Lower lobe of right lung (tissue), 2 donors: ENCODE data around the gene PTGIR. TPM values are rescaled to one million over a fixed set of nuclear protein-coding genes. Genes with fewer than 3 reads are reported as not detected.

Experiments used
- ATAC-seq, 2 donors: fragments of 200-7000 bp; cut with Tn5 transposase; one replicate each; pipeline ENCODE4 v1.9.1; 2020 to 2022; ENCODE audit warnings: mild to moderate bottlenecking in 2 of 2, moderate library complexity in 2 of 2
- DNase-seq: peaks from one replicate; pipeline ENCODE4 v3.0.0-alpha.2; 2020
- H3K27ac ChIP-seq: fragments of 200-600 bp; one replicate; pipeline ENCODE4 v1.8.0; 2022
- H3K27me3 ChIP-seq: fragments of 200-600 bp; one replicate; pipeline ENCODE4 v1.8.0; 2022; ENCODE audit warnings: low read depth
- H3K36me3 ChIP-seq: fragments of 200-600 bp; one replicate; pipeline ENCODE4 v1.8.0; 2022; ENCODE audit warnings: mild to moderate bottlenecking
- H3K4me1 ChIP-seq: fragments of 200-600 bp; one replicate; pipeline ENCODE4 v1.8.0; 2022
- H3K4me3 ChIP-seq: fragments of 200-600 bp; one replicate; pipeline ENCODE4 v1.8.0; 2022; ENCODE audit warnings: mild to moderate bottlenecking
- H3K9me3 ChIP-seq: fragments of 200-600 bp; one replicate; pipeline ENCODE4 v1.8.0; 2022
- CTCF ChIP-seq: fragments of 200-600 bp; IDR thresholded peaks from one replicate; pipeline ENCODE4 v1.8.0; 2022; ENCODE audit warnings: antibody characterized with exemption, mild to moderate bottlenecking
- intact Hi-C: fragments of 100-400 bp; cut with DNase I; formaldehyde crosslinking; loops from one replicate; pipeline ENCODE4 v1.11.0; 2022
- long read RNA-seq: library from polyadenylated mRNA; unstranded; transcript quantifications from one replicate; pipeline ENCODE4 v2.0.0, GENCODE V29; 2021
- total RNA-seq: library from RNA; stranded (reverse); fragmentation: NEBNext Ultra II Directional; extraction: Animal tissue kit (Norgen Biotek cat#: 25700); gene quantifications from one replicate; pipeline ENCODE4 v1.2.1, GENCODE V29; 2021
- donor health status: DM: no; HTN: yes; CAD: no; lungs with severe emphysema.

Gene PTGIR
- total RNA-seq = 6.9 TPM
- long read RNA-seq, transcript PTGIR-201 (3 exons, 2,107 nt) = major isoform, 8 of 19 reads
- long read RNA-seq, partial matches to known transcripts = 3 of 19 reads
- long read RNA-seq, other reads (novel, unspliced or antisense) = 4 of 19 reads

GRCh38 chr19:46624958-46625661 is at the start of gene PTGIR:
TSS of gene PTGIR (minus strand) at chr19:46625089. CDS start at chr19:46624225, 864 bp downstream.
- no peak for TF ChIP-seq CTCF
- intact Hi-C loops = no loop called here
- peak within 1 kb of the TSS; percentile 61 for H3K27ac ChIP-seq
- no peaks in the 10 kb centered on the region for H3K9me3 ChIP-seq
- peak within 1 kb of the TSS; percentile 47 for H3K4me3 ChIP-seq
- peaks cover 43% of the 10 kb centered on the region for H3K4me1 ChIP-seq
- H3K27me3 ChIP-seq = no peaks in the 10 kb centered on the region
- ATAC-seq (peak; percentile 59 to 72), DNase-seq (no peak)
- H3K36me3 ChIP-seq = no peaks in the 10 kb centered on the region

GRCh38 chr19:46670813-46671212 is 45.9 kb upstream of the PTGIR start:
- ATAC-seq (no peak), DNase-seq (no peak)
- Histone ChIP-seq H3K27me3 (no peaks in the 10 kb centered on the region), H3K9me3 (no peaks in the 10 kb centered on the region), H3K4me1 (no peaks in the 10 kb centered on the region), H3K4me3 (no peak overlapping the region), H3K27ac (no peak overlapping the region), H3K36me3 (peaks cover 35% of the 10 kb centered on the region)
- intact Hi-C loops = no loop called here
- TF ChIP-seq CTCF = no peak

GRCh38 chr19:46668662-46669061 is 43.8 kb upstream of the PTGIR start:
- H3K27me3 ChIP-seq = no peaks in the 10 kb centered on the region
- H3K4me1 ChIP-seq = no peaks in the 10 kb centered on the region
- H3K4me3 ChIP-seq = no peak overlapping the region
- intact Hi-C loops = loop anchor here (10.0 kb wide), 1 partner anchor 64 kb away; the partner anchor contains the start of gene CALM3
- no peak for DNase-seq
- ATAC-seq = no peak
- no peak overlapping the region for H3K27ac ChIP-seq
- H3K36me3 ChIP-seq = peaks cover 14% of the 10 kb centered on the region
- no peaks in the 10 kb centered on the region for H3K9me3 ChIP-seq
- no peak for TF ChIP-seq CTCF

GRCh38 chr19:46665072-46665471 is 40.2 kb upstream of the PTGIR start:
- DNase-seq (no peak), ATAC-seq (no peak)
- Histone ChIP-seq H3K36me3 (no peaks in the 10 kb centered on the region), H3K4me3 (no peak overlapping the region), H3K4me1 (peaks cover 17% of the 10 kb centered on the region), H3K9me3 (no peaks in the 10 kb centered on the region), H3K27me3 (peaks cover 6% of the 10 kb centered on the region), H3K27ac (no peak overlapping the region)
- TF ChIP-seq CTCF = no peak
- intact Hi-C loops = loop anchor here (10.0 kb wide), 1 partner anchor 60 kb away; the partner anchor contains the start of gene CALM3

- Histone ChIP-seq H3K9me3 (no peaks in the 10 kb centered on the region), H3K4me3 (peak overlapping the region; percentile 65), H3K27me3 (peaks cover 28% of the 10 kb centered on the region), H3K4me1 (peaks cover 26% of the 10 kb centered on the region), H3K36me3 (no peaks in the 10 kb centered on the region), H3K27ac (peak overlapping the region; percentile 55)
- ATAC-seq (peak; percentile 84 to 88), DNase-seq (peak; percentile 85)
- peak; percentile 89 for TF ChIP-seq CTCF
- intact Hi-C loops = loop anchor here (10.0 kb wide), 1 partner anchor 57 kb away; the partner anchor contains the start of gene CALM3
These were observed 37.1 kb upstream of the PTGIR start for GRCh38 chr19:46661735-46662592.
